Keratinocyte (primary cell): Measurements from ENCODE around the gene GTF2H4. TPM values are rescaled to one million over a fixed set of nuclear protein-coding genes. Genes with fewer than 3 reads are reported as not detected.

Experiments
- DNase-seq: peaks from one replicate; pipeline ENCODE4 v3.0.0-alpha.2; 2011; ENCODE audit warnings: low read depth, missing footprints, low spot score
- FAIRE-seq: peaks from 2 replicates; lab custom pipeline; 2011; peaks lifted over from hg19 to GRCh38; lab: Jason Lieb, UNC
- H2AFZ ChIP-seq: 2 replicates; pipeline ENCODE4 v1.6.0; 2012; ENCODE audit warnings: low read length, control low read depth, inconsistent platforms; ENCODE audit not compliant: control insufficient read depth
- H3K27ac ChIP-seq: 2 replicates; pipeline ENCODE4 v1.5.1; 2011; ENCODE audit warnings: low read length; ENCODE audit not compliant: control insufficient read depth, insufficient read depth
- H3K27me3 ChIP-seq: 3 replicates; pipeline ENCODE4 v1.6.0; 2011; ENCODE audit warnings: low read length; ENCODE audit not compliant: control insufficient read depth, insufficient read depth; ENCODE audit errors: extremely low read depth
- H3K36me3 ChIP-seq, 2 experiments: 2 replicates in 1 of 2; 3 replicates in 1 of 2; pipeline ENCODE4 v1.5.1; 2011; ENCODE audit warnings: low read length in 2 of 2, mild to moderate bottlenecking in 1 of 2; ENCODE audit not compliant: control insufficient read depth in 2 of 2, insufficient read depth in 2 of 2; ENCODE audit errors: extremely low read depth in 1 of 2
- H3K4me1 ChIP-seq: 3 replicates; pipeline ENCODE4 v1.5.1; 2011; ENCODE audit warnings: low read length; ENCODE audit not compliant: control insufficient read depth, insufficient read depth; ENCODE audit errors: extremely low read depth
- H3K4me2 ChIP-seq: 3 replicates; pipeline ENCODE4 v1.6.0; 2011; ENCODE audit warnings: low read depth, low read length; ENCODE audit not compliant: control insufficient read depth, insufficient read depth; ENCODE audit errors: extremely low read depth
- H3K4me3 ChIP-seq, 3 experiments: fragments of 200-600 bp in 1 of 3; sonication (generic) in 1 of 3; 2 replicates in 2 of 3; 3 replicates in 1 of 3; pipeline ENCODE4 v1.5.1; 2011 to 2016; ENCODE audit warnings: low read length in 3 of 3, mild to moderate bottlenecking in 3 of 3, control low read depth in 2 of 3, inconsistent platforms in 1 of 3, low read depth in 1 of 3, mixed read lengths in 1 of 3, mixed run types in 1 of 3, moderate library complexity in 1 of 3; ENCODE audit not compliant: control insufficient read depth in 2 of 3, insufficient read depth in 2 of 3; ENCODE audit errors: extremely low read depth in 1 of 3
- H3K79me2 ChIP-seq: 2 replicates; pipeline ENCODE4 v1.6.0; 2012; ENCODE audit warnings: low read length; ENCODE audit not compliant: control insufficient read depth, insufficient read depth
- H3K9ac ChIP-seq: 3 replicates; pipeline ENCODE4 v1.6.0; 2011; ENCODE audit warnings: low read length; ENCODE audit not compliant: control insufficient read depth, insufficient read depth; ENCODE audit errors: extremely low read depth
- H3K9me1 ChIP-seq: 3 replicates; pipeline ENCODE4 v1.6.0; 2011; ENCODE audit warnings: low read length; ENCODE audit not compliant: control insufficient read depth, insufficient read depth; ENCODE audit errors: extremely low read depth
- H3K9me3 ChIP-seq: 2 replicates; pipeline ENCODE4 v1.5.1; 2012; ENCODE audit warnings: low read depth, low read length; ENCODE audit not compliant: control insufficient read depth
- H4K20me1 ChIP-seq: 3 replicates; pipeline ENCODE4 v1.6.0; 2011; ENCODE audit warnings: low read length; ENCODE audit not compliant: control insufficient read depth, insufficient read depth; ENCODE audit errors: extremely low read depth
- EZH2 ChIP-seq: IDR thresholded peaks from one replicate; pipeline ENCODE4 v1.6.1; 2012; ENCODE audit warnings: inconsistent platforms, mild to moderate bottlenecking, low read length, moderate library complexity
- dilution Hi-C: fragments of 300-500 bp; cut with MboI; formaldehyde crosslinking; loops from one replicate; pipeline ENCODE4 v1.7.0; 2020; ENCODE audit warnings: low sequenced_read_pairs; ENCODE audit not compliant: extremely low pct_ligation_motif_present
- polyA plus RNA-seq, 5 experiments: library from polyadenylated mRNA; depleted of rRNA in 3 of 5; stranded (reverse) in 3 of 5; stranded (forward) in 1 of 5; unstranded in 1 of 5; fragments of >200 nt; gene quantifications; 1 replicate in 1 of 5; 2 replicates in 3 of 5; 3 replicates in 1 of 5; pipeline versions ENCODE4 v1.2.1 to v1.2.3, GENCODE V29; 2011 to 2012; ENCODE audit warnings: missing spikeins in 2 of 5, low read depth in 1 of 5, low replicate concordance in 1 of 5
- TF ChIP-seq, protein P1 (sequence below), 3 experiments: IDR thresholded peaks in 1 of 3; conservative IDR thresholded peaks in 1 of 3; optimal IDR thresholded peaks in 1 of 3; 2 replicates in 2 of 3; 3 replicates in 1 of 3; pipeline versions ENCODE3 to v1.5.1; 2011; ENCODE audit warnings: low read length in 3 of 3, mild to moderate bottlenecking in 3 of 3, moderate library complexity in 2 of 3, control low read depth in 1 of 3, inconsistent platforms in 1 of 3; ENCODE audit not compliant: insufficient read depth in 2 of 3; ENCODE audit errors: extremely low read depth in 1 of 3

GTF2H4 gene
- polyA plus RNA-seq, 1 donor (not counting 4 experiments of a cell fraction or from before 2014, with no cell fraction given) = 38.7 TPM

GRCh38 chr6:30875244-30876038 lies 32.6 kb upstream of the GTF2H4 start:
- DNase-seq = no peak
- peaks cover 5% of the 10 kb centered on the region for H3K9me3 ChIP-seq
- no peak for TF ChIP-seq EZH2
- TF ChIP-seq, protein P1, sequence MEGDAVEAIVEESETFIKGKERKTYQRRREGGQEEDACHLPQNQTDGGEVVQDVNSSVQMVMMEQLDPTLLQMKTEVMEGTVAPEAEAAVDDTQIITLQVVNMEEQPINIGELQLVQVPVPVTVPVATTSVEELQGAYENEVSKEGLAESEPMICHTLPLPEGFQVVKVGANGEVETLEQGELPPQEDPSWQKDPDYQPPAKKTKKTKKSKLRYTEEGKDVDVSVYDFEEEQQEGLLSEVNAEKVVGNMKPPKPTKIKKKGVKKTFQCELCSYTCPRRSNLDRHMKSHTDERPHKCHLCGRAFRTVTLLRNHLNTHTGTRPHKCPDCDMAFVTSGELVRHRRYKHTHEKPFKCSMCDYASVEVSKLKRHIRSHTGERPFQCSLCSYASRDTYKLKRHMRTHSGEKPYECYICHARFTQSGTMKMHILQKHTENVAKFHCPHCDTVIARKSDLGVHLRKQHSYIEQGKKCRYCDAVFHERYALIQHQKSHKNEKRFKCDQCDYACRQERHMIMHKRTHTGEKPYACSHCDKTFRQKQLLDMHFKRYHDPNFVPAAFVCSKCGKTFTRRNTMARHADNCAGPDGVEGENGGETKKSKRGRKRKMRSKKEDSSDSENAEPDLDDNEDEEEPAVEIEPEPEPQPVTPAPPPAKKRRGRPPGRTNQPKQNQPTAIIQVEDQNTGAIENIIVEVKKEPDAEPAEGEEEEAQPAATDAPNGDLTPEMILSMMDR (optimal IDR thresholded peaks at IDR 0.05 in 1 of 3, IDR thresholded peaks at IDR 0.05 in 1 of 3, conservative IDR thresholded peaks at IDR 0.05 in 1 of 3; ENCODE audit: extremely low read depth in 1 of 3, insufficient read depth in 2 of 3, low read length in 3 of 3) = no peak
- FAIRE-seq = no peak
- peaks cover 27% of the 10 kb centered on the region for H3K4me1 ChIP-seq
- peak overlapping the region; percentile 86 for H2AFZ ChIP-seq
- dilution Hi-C loops = no loop called here
- H3K4me3 ChIP-seq = peak overlapping the region in 1 of 3 experiments; percentile 45
- no peaks in the 10 kb centered on the region for H4K20me1 ChIP-seq
- no peaks in the 10 kb centered on the region for H3K9me1 ChIP-seq
- H3K27me3 ChIP-seq = no peaks in the 10 kb centered on the region
- peak overlapping the region; percentile 67 for H3K4me2 ChIP-seq
- H3K36me3 ChIP-seq = no peaks in the 10 kb centered on the region
- no peaks in the 10 kb centered on the region for H3K79me2 ChIP-seq
- peak overlapping the region; percentile 76 for H3K9ac ChIP-seq
- peak overlapping the region; percentile 92 for H3K27ac ChIP-seq

GRCh38 chr6:30876039-30876730 lies 31.8 kb upstream of the GTF2H4 start:
- FAIRE-seq = peak; percentile 81
- peaks cover 27% of the 10 kb centered on the region for H3K4me1 ChIP-seq
- dilution Hi-C loops = no loop called here
- H3K27ac ChIP-seq = peak overlapping the region; percentile 92
- peak overlapping the region in 1 of 3 experiments; percentile 6 for H3K4me3 ChIP-seq
- DNase-seq = no peak
- H3K4me2 ChIP-seq = peak overlapping the region; percentile 67
- H3K27me3 ChIP-seq = no peaks in the 10 kb centered on the region
- TF ChIP-seq, protein P1 (optimal IDR thresholded peaks at IDR 0.05 in 1 of 3, IDR thresholded peaks at IDR 0.05 in 1 of 3, conservative IDR thresholded peaks at IDR 0.05 in 1 of 3; ENCODE audit: extremely low read depth in 1 of 3, insufficient read depth in 2 of 3, low read length in 3 of 3) = no peak
- H3K9me1 ChIP-seq = no peaks in the 10 kb centered on the region
- H4K20me1 ChIP-seq = no peaks in the 10 kb centered on the region
- no peaks in the 10 kb centered on the region for H3K79me2 ChIP-seq
- peak overlapping the region; percentile 76 for H3K9ac ChIP-seq
- no peaks in the 10 kb centered on the region for H3K36me3 ChIP-seq
- no peak overlapping the region for H2AFZ ChIP-seq
- peaks cover 5% of the 10 kb centered on the region for H3K9me3 ChIP-seq
